ENCODE measurements around the gene TMEM54. TPM values are rescaled to one million over a fixed set of nuclear protein-coding genes. Genes with fewer than 3 reads are reported as not detected.

TMEM54 gene
- total RNA-seq, 1 donor: 38.4 TPM

DNA sequence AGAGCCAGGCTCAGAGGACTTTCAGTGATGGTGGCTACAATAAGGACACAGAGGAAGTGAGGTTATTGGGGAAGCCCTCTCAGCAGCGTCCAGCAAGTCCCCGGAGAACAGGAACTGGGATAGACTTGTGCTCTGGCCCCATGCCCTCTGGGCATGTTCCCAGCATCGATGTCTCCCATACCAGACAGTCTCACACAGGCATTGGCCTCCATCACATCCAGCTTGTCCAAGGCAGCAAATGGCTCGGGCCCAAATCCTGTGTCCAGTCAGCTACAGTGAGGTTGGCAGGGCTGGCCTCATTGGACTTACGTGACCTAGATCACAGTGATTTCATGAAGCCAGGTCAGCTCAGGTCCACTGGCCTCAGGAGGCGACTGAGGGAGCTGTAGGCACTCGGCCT, 19.6 kb upstream of the TMEM54 start:
- DNase-seq (ENCODE audit: low read depth): peak; percentile 34
- H3K4me3 ChIP-seq (ENCODE audit: low read depth, low read length): no peak overlapping the region
- TF ChIP-seq, protein P1, sequence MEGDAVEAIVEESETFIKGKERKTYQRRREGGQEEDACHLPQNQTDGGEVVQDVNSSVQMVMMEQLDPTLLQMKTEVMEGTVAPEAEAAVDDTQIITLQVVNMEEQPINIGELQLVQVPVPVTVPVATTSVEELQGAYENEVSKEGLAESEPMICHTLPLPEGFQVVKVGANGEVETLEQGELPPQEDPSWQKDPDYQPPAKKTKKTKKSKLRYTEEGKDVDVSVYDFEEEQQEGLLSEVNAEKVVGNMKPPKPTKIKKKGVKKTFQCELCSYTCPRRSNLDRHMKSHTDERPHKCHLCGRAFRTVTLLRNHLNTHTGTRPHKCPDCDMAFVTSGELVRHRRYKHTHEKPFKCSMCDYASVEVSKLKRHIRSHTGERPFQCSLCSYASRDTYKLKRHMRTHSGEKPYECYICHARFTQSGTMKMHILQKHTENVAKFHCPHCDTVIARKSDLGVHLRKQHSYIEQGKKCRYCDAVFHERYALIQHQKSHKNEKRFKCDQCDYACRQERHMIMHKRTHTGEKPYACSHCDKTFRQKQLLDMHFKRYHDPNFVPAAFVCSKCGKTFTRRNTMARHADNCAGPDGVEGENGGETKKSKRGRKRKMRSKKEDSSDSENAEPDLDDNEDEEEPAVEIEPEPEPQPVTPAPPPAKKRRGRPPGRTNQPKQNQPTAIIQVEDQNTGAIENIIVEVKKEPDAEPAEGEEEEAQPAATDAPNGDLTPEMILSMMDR (IDR thresholded peaks at IDR 0.05; ENCODE audit: insufficient read depth, low read length): no peak

DNA sequence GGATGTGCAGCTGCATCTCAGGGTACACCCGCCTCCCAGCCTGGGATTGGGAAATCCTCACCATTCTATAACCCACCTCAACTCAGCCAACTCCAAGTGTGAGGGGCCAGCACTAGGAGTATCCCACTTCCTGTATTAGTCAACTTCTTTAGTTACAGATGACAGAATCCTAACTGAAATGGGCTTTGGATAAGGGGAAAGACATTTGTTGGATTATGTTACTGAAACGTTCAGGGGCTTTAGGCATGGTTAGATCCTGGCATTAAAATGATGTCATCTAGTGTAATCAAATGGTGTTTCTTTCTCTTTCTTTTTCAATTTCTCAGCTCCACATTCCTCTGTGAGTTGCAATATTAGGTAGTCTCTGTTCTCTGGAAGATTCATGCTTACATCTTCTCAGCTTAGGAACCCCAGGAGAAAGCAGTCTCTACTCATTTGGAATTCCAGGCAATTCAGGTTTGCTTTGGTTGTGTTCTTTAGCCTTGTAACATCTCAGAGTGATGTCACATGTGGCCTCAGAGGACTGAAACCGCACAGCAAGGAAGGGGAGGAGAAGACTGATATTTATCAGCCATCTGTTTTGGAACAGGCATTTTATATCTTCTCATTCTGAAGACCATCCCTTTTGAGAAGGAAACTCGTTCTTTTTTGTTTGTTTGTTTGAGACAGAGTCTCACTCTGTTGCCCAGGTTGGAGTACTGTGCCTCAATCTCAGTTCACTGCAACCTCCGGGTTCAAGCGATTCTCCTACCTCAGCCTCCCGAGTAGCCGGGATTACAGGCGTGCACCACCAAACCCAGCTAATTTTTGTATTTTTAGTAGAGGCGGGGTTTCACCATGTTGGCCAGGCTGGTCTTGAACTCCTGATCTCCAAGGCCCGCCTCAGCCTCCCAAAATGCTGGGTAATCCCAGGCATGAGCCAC, 18.9 kb upstream of the TMEM54 start:
- peak; percentile 65 for DNase-seq (ENCODE audit: low read depth)
- TF ChIP-seq, protein P1 (IDR thresholded peaks at IDR 0.05; ENCODE audit: insufficient read depth, low read length): no peak
- H3K4me3 ChIP-seq (ENCODE audit: low read depth, low read length): no peak overlapping the region

DNA sequence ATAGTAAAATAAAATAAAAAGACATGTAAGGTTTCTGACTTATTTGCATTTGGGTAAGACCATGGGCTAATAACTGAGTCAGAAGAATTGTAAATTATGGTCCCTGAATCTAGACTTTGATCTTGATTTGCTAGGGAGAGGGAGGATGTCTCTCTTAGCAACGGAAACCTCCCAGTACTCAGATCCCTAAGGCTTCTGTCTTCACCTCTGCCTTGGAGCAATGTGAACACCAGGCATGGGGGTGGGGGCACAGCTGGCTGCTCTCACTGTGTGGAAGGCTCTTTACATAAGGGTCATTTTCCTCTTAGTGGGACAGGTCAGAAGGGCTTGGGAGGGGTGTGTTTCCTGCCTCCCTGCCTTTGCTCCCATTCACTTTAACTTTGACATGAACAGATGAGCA, 17.0 kb upstream of the TMEM54 start:
- H3K4me3 ChIP-seq (ENCODE audit: low read depth, low read length): no peak overlapping the region
- TF ChIP-seq, protein P1 (IDR thresholded peaks at IDR 0.05; ENCODE audit: insufficient read depth, low read length): no peak
- DNase-seq (ENCODE audit: low read depth): no peak

DNA sequence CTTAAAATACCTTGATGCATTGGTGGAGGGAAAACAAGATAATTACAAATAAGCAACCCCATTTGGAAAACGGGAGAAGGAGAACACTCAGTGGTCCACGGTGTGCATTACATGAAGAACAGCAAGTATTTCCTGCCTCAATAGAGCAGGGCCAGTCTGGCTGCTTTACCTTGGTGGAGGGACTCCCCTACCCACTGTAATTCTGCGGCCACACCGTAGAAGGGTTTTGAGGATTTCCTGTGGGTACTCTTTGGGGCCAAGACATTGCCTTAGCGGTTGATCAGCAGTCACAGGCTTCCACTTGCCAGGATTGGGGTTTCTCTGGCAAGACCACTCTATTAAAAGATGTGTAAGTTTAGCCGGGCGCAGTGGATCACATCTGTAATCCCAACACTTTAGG, 16.3 kb upstream of the TMEM54 start:
- DNase-seq (ENCODE audit: low read depth): no peak
- TF ChIP-seq, protein P1 (IDR thresholded peaks at IDR 0.05; ENCODE audit: insufficient read depth, low read length): no peak
- no peak overlapping the region for H3K4me3 ChIP-seq (ENCODE audit: low read depth, low read length)

DNA sequence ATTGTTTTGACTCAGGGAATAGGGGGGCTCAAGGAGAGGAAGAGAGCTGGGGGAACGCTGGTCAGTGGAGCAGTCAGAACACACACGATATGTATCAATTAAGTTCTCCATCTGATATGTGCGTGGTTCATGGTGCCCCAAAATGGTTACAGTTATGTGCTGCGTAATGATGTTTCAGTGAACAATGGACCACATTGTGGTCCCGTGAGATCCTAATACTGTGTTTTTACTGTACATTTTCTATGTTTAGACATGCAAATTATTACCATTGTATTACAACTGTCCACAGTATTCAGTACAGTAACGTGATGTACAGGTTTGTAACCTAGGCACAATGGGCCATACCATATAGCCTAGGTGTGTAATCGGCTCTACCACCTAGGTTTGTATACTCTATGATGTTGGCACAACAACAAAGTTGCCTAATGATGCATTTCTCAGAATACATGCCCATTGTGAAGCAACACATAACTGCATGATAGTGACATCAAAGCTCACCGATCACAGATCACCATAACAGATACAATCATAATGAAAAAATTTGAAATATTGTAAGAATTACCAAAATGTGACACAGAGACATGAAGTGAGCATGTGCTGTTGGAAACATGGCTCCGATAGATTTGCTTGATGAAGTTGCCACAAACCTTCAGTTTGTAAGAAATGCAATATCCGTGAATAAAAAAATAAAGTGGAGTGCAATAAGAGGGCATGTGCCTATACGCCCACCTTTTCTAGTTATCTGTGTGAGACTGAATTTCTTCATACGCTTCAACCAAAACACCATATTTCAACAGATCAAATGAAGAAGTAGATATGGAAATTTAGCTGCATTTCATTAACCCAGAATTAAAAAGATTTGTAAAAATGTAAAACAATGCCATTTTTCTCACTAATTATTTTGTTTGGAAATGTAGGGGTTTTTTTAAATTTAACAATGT, 14.8 kb upstream of the TMEM54 start:
- no peak overlapping the region for H3K4me3 ChIP-seq (ENCODE audit: low read depth, low read length)
- TF ChIP-seq, protein P1 (IDR thresholded peaks at IDR 0.05; ENCODE audit: insufficient read depth, low read length): no peak
- no peak for DNase-seq (ENCODE audit: low read depth)

DNA sequence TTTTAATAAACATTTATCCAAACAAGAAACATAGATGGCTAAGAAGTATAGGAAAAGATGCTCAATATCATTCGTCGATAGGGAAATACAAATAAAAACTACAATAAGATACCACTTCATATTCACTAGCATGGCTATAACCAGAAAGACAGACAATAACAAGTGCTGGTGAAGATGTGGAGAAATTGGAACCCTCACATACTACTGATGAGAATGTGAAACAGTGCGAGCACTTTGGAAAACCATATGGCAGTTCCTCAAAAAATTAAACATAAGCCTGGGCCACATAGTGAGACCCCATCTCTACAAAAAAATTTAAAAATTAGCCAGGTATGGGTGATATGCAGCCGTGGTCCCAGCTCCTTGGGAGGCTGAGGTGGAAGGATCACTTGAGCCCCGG, 9.1 kb upstream of the TMEM54 start:
- DNase-seq (ENCODE audit: low read depth): no peak
- TF ChIP-seq, protein P1 (IDR thresholded peaks at IDR 0.05; ENCODE audit: insufficient read depth, low read length): no peak
- no peak overlapping the region for H3K4me3 ChIP-seq (ENCODE audit: low read depth, low read length)
